T-helper 1 cell treated with Interleukin-12 subunit alpha and Interleukin-12 subunit beta and Interleukin-4 antibody, amounts not matched to agents 30 μg/mL and 1 μg/mL, for 36 hours (primary cell): ENCODE results near the gene FMN2.
"Not testable (repeated sequence)": the region's sequence is repeated elsewhere in the genome, so short reads cannot be mapped to it uniquely, and the experiment has no call there.

ENCODE experiments used
- H3K27ac Mint-ChIP-seq: one replicate; pipeline ENCODE4 v1.8.0; 2021; ENCODE audit warnings: mild to moderate bottlenecking, mixed read lengths
- H3K27me3 Mint-ChIP-seq: one replicate; pipeline ENCODE4 v1.8.0; 2021; ENCODE audit warnings: low read depth, mixed read lengths
- H3K36me3 Mint-ChIP-seq: one replicate; pipeline ENCODE4 v1.8.0; 2021; ENCODE audit warnings: low read depth, mixed read lengths
- H3K4me1 Mint-ChIP-seq: one replicate; pipeline ENCODE4 v1.8.0; 2021; ENCODE audit warnings: low read depth, mixed read lengths
- H3K4me3 Mint-ChIP-seq: one replicate; pipeline ENCODE4 v1.8.0; 2021; ENCODE audit warnings: mild to moderate bottlenecking, moderate library complexity, mixed read lengths
- H3K9me3 Mint-ChIP-seq: one replicate; pipeline ENCODE4 v1.8.0; 2021; ENCODE audit warnings: mixed read lengths

Gene FMN2

GRCh38 chr1:240413732-240414131, 322.0 kb downstream of the FMN2 start:
- Mint-ChIP-seq H3K9me3 (peaks cover 9% of the 10 kb centered on the region), H3K4me3 (no peak overlapping the region), H3K27ac (no peak overlapping the region), H3K27me3 (no peaks in the 10 kb centered on the region), H3K4me1 (no peaks in the 10 kb centered on the region), H3K36me3 (no peaks in the 10 kb centered on the region)

GRCh38 chr1:240414237-240414636, 322.6 kb downstream of the FMN2 start:
- Mint-ChIP-seq H3K4me1 (no peaks in the 10 kb centered on the region), H3K4me3 (no peak overlapping the region), H3K36me3 (no peaks in the 10 kb centered on the region), H3K27ac (no peak overlapping the region), H3K9me3 (peaks cover 9% of the 10 kb centered on the region), H3K27me3 (no peaks in the 10 kb centered on the region)

GRCh38 chr1:240415011-240415410, 323.3 kb downstream of the FMN2 start:
- not testable (repeated sequence) for H3K36me3 Mint-ChIP-seq, H3K27ac Mint-ChIP-seq, H3K4me1 Mint-ChIP-seq, H3K9me3 Mint-ChIP-seq, H3K27me3 Mint-ChIP-seq, H3K4me3 Mint-ChIP-seq

- Mint-ChIP-seq H3K36me3 (no peaks in the 10 kb centered on the region), H3K9me3 (peaks cover 14% of the 10 kb centered on the region), H3K27me3 (no peaks in the 10 kb centered on the region), H3K27ac (no peak overlapping the region), H3K4me1 (no peaks in the 10 kb centered on the region), H3K4me3 (no peak overlapping the region)
These were observed 323.8 kb downstream of the FMN2 start for GRCh38 chr1:240415532-240415931.

- Mint-ChIP-seq H3K9me3 (peaks cover 12% of the 10 kb centered on the region), H3K27me3 (no peaks in the 10 kb centered on the region), H3K27ac (no peak overlapping the region), H3K4me1 (no peaks in the 10 kb centered on the region), H3K36me3 (no peaks in the 10 kb centered on the region), H3K4me3 (no peak overlapping the region)
These were observed 325.6 kb downstream of the FMN2 start for GRCh38 chr1:240417317-240417716.

- Mint-ChIP-seq H3K27ac (no peak overlapping the region), H3K27me3 (no peaks in the 10 kb centered on the region), H3K9me3 (peaks cover 16% of the 10 kb centered on the region), H3K4me1 (no peaks in the 10 kb centered on the region), H3K36me3 (no peaks in the 10 kb centered on the region), H3K4me3 (no peak overlapping the region)
These were observed 329.1 kb downstream of the FMN2 start for GRCh38 chr1:240420766-240421165.

GRCh38 chr1:240423246-240423924, 331.7 kb downstream of the FMN2 start:
- H3K27ac Mint-ChIP-seq = no peak overlapping the region
- no peaks in the 10 kb centered on the region for H3K27me3 Mint-ChIP-seq
- H3K36me3 Mint-ChIP-seq = no peaks in the 10 kb centered on the region
- no peak overlapping the region for H3K4me3 Mint-ChIP-seq
- H3K4me1 Mint-ChIP-seq = no peaks in the 10 kb centered on the region
- peaks cover 16% of the 10 kb centered on the region for H3K9me3 Mint-ChIP-seq

GRCh38 chr1:240424740-240425464, 333.2 kb downstream of the FMN2 start:
- H3K4me1 Mint-ChIP-seq = no peaks in the 10 kb centered on the region
- no peak overlapping the region for H3K4me3 Mint-ChIP-seq
- no peak overlapping the region for H3K27ac Mint-ChIP-seq

GRCh38 chr1:240426051-240426450, 334.4 kb downstream of the FMN2 start:
- no peaks in the 10 kb centered on the region for H3K4me1 Mint-ChIP-seq

More at GRCh38 chr1:240424740-240425464, 333.2 kb downstream of the FMN2 start:
- H3K9me3 Mint-ChIP-seq = peaks cover 16% of the 10 kb centered on the region
- H3K27me3 Mint-ChIP-seq = no peaks in the 10 kb centered on the region
- H3K36me3 Mint-ChIP-seq = no peaks in the 10 kb centered on the region

GRCh38 chr1:240435996-240436566, 344.4 kb downstream of the FMN2 start:
- Mint-ChIP-seq H3K27ac (no peak overlapping the region), H3K36me3 (no peaks in the 10 kb centered on the region), H3K4me1 (no peaks in the 10 kb centered on the region), H3K27me3 (no peaks in the 10 kb centered on the region), H3K9me3 (no peaks in the 10 kb centered on the region), H3K4me3 (no peak overlapping the region)

More at GRCh38 chr1:240426051-240426450, 334.4 kb downstream of the FMN2 start:
- H3K9me3 Mint-ChIP-seq = peaks cover 7% of the 10 kb centered on the region
- H3K27ac Mint-ChIP-seq = no peak overlapping the region
- no peaks in the 10 kb centered on the region for H3K36me3 Mint-ChIP-seq
- H3K4me3 Mint-ChIP-seq = no peak overlapping the region
- H3K27me3 Mint-ChIP-seq = no peaks in the 10 kb centered on the region

- no peaks in the 10 kb centered on the region for H3K9me3 Mint-ChIP-seq
- H3K27ac Mint-ChIP-seq = no peak overlapping the region
- H3K27me3 Mint-ChIP-seq = no peaks in the 10 kb centered on the region
- no peaks in the 10 kb centered on the region for H3K4me1 Mint-ChIP-seq
- no peak overlapping the region for H3K4me3 Mint-ChIP-seq
- no peaks in the 10 kb centered on the region for H3K36me3 Mint-ChIP-seq
These were observed 350.0 kb downstream of the FMN2 start for GRCh38 chr1:240441669-240442068.

- Mint-ChIP-seq H3K27me3 (no peaks in the 10 kb centered on the region), H3K4me3 (no peak overlapping the region), H3K4me1 (no peaks in the 10 kb centered on the region), H3K9me3 (no peaks in the 10 kb centered on the region), H3K36me3 (no peaks in the 10 kb centered on the region), H3K27ac (no peak overlapping the region)
These were observed 353.7 kb downstream of the FMN2 start for GRCh38 chr1:240445369-240445768.

GRCh38 chr1:240455228-240455821, 363.6 kb downstream of the FMN2 start:
- H3K4me1 Mint-ChIP-seq = no peaks in the 10 kb centered on the region
- no peaks in the 10 kb centered on the region for H3K9me3 Mint-ChIP-seq
- H3K36me3 Mint-ChIP-seq = no peaks in the 10 kb centered on the region

GRCh38 chr1:240457203-240457602, 365.5 kb downstream of the FMN2 start:
- H3K9me3 Mint-ChIP-seq = no peaks in the 10 kb centered on the region
- no peak overlapping the region for H3K4me3 Mint-ChIP-seq
- H3K27ac Mint-ChIP-seq = no peak overlapping the region
- H3K4me1 Mint-ChIP-seq = no peaks in the 10 kb centered on the region
- no peaks in the 10 kb centered on the region for H3K36me3 Mint-ChIP-seq
- H3K27me3 Mint-ChIP-seq = no peaks in the 10 kb centered on the region

More at GRCh38 chr1:240455228-240455821, 363.6 kb downstream of the FMN2 start:
- Mint-ChIP-seq H3K27ac (no peak overlapping the region), H3K4me3 (no peak overlapping the region), H3K27me3 (no peaks in the 10 kb centered on the region)

- Mint-ChIP-seq H3K27me3 (no peaks in the 10 kb centered on the region), H3K9me3 (no peaks in the 10 kb centered on the region), H3K4me3 (no peak overlapping the region), H3K27ac (no peak overlapping the region), H3K36me3 (no peaks in the 10 kb centered on the region), H3K4me1 (peaks cover 2% of the 10 kb centered on the region)
These were observed 370.6 kb downstream of the FMN2 start for GRCh38 chr1:240462277-240462676.
